HepG2 (cell line): Measurements from ENCODE around the gene ST14. TPM values are rescaled to one million over a fixed set of nuclear protein-coding genes. Genes with fewer than 3 reads are reported as not detected.

Experiments
- ATRX ChIP-seq: sonication (generic); formaldehyde crosslinking; IDR thresholded peaks from 2 replicates; pipeline ENCODE4 v1.4.0; 2020; ENCODE audit warnings: missing genetic modification reagents, borderline replicate concordance
- IRX3 ChIP-seq: sonication (generic); formaldehyde crosslinking; IDR thresholded peaks from 2 replicates; pipeline ENCODE4 v1.8.1; 2023; ENCODE audit warnings: mild to moderate bottlenecking, low read depth, missing genetic modification reagents, borderline replicate concordance
- MEF2D ChIP-seq: sonication (generic); formaldehyde crosslinking; IDR thresholded peaks from 2 replicates; pipeline ENCODE4 v1.5.1; 2020; ENCODE audit warnings: mild to moderate bottlenecking, missing genetic modification reagents
- MEIS1 ChIP-seq: sonication (generic); formaldehyde crosslinking; IDR thresholded peaks from 2 replicates; pipeline ENCODE4 v1.9.0; 2021; ENCODE audit warnings: mild to moderate bottlenecking, missing genetic modification reagents, moderate library complexity, borderline replicate concordance
- NKX3-1 ChIP-seq: sonication (generic); formaldehyde crosslinking; IDR thresholded peaks from 2 replicates; pipeline ENCODE4 v1.5.0; 2020; ENCODE audit warnings: missing genetic modification reagents
- PHB2 ChIP-seq: fragments of 450-650 bp; IDR thresholded peaks from 2 replicates; pipeline ENCODE4 v1.6.1; 2018; ENCODE audit not compliant: partially characterized antibody
- SALL1 ChIP-seq: sonication (generic); formaldehyde crosslinking; IDR thresholded peaks from 2 replicates; pipeline ENCODE4 v1.8.0; 2022; ENCODE audit warnings: mild to moderate bottlenecking, missing genetic modification reagents
- TBX3 ChIP-seq: fragments of 450-650 bp; IDR thresholded peaks from 2 replicates; pipeline ENCODE4 v1.6.1; 2017; ENCODE audit warnings: antibody characterized with exemption, mild to moderate bottlenecking, inconsistent platforms, borderline replicate concordance
- ZNF33B ChIP-seq: sonication (generic); formaldehyde crosslinking; IDR thresholded peaks from 2 replicates; pipeline ENCODE4 v1.5.1; 2020; ENCODE audit warnings: mild to moderate bottlenecking, missing genetic modification reagents
- polyA plus RNA-seq, 8 experiments: library from polyadenylated mRNA; depleted of rRNA in 3 of 8; stranded (reverse) in 7 of 8; unstranded in 1 of 8; fragments of >200 nt; fragmentation: Illumina TruSeq in 4 of 8; extraction: Trizol in 4 of 8; gene quantifications; 2 replicates each; pipeline versions ENCODE4 v1.2.1 to v1.2.3, GENCODE V29; 2011 to 2016; ENCODE audit warnings: low read depth in 4 of 8, missing spikeins in 1 of 8, mixed read lengths in 1 of 8; ENCODE audit not compliant: insufficient read depth in 1 of 8
- total RNA-seq, 5 experiments: library from RNA; depleted of rRNA; stranded (reverse); fragments of >200 nt; fragmentation: Illumina TruSeq; extraction: Trizol; gene quantifications; 2 replicates each; pipeline ENCODE4 v1.2.3, GENCODE V29; 2016; ENCODE audit warnings: low read depth in 1 of 5
- TF ChIP-seq, protein P1 (sequence below): sonication (generic); formaldehyde crosslinking; IDR thresholded peaks from 2 replicates; pipeline ENCODE4 v1.5.1; 2020; ENCODE audit warnings: mild to moderate bottlenecking, missing genetic modification reagents
- TF ChIP-seq, protein P2 (sequence below), 2 experiments: fragments of 450-650 bp in 1 of 2; sonication (generic) in 1 of 2; formaldehyde crosslinking; IDR thresholded peaks; 2 replicates each; pipeline versions ENCODE4 v1.5.0 to v1.8.0; 2020 to 2022; ENCODE audit warnings: mild to moderate bottlenecking in 1 of 2, missing genetic modification reagents in 1 of 2
- TF ChIP-seq, protein P3 (sequence below): sonication (generic); formaldehyde crosslinking; IDR thresholded peaks from 2 replicates; pipeline ENCODE4 v1.4.0; 2020; ENCODE audit warnings: missing genetic modification reagents
- TF ChIP-seq, protein P4 (sequence below): sonication (generic); formaldehyde crosslinking; IDR thresholded peaks from 2 replicates; pipeline ENCODE4 v1.9.0; 2021; ENCODE audit warnings: mild to moderate bottlenecking, missing genetic modification reagents
- TF ChIP-seq, protein P5 (sequence below): sonication (generic); formaldehyde crosslinking; IDR thresholded peaks from 2 replicates; pipeline ENCODE4 v1.8.1; 2023; ENCODE audit warnings: mild to moderate bottlenecking, inconsistent platforms, moderate library complexity, missing genetic modification reagents, borderline replicate concordance
- TF ChIP-seq, protein P6 (sequence below): sonication (generic); formaldehyde crosslinking; IDR thresholded peaks from 2 replicates; pipeline ENCODE4 v1.4.0; 2020; ENCODE audit warnings: missing genetic modification reagents, low read depth, mild to moderate bottlenecking, borderline replicate concordance

ST14 gene
- total and polyA plus RNA-seq, 2 of the 13 experiments (the other 11 are each of a cell fraction or from before 2014, with no cell fraction given), result 0.88 to 1.4 TPM

DNA sequence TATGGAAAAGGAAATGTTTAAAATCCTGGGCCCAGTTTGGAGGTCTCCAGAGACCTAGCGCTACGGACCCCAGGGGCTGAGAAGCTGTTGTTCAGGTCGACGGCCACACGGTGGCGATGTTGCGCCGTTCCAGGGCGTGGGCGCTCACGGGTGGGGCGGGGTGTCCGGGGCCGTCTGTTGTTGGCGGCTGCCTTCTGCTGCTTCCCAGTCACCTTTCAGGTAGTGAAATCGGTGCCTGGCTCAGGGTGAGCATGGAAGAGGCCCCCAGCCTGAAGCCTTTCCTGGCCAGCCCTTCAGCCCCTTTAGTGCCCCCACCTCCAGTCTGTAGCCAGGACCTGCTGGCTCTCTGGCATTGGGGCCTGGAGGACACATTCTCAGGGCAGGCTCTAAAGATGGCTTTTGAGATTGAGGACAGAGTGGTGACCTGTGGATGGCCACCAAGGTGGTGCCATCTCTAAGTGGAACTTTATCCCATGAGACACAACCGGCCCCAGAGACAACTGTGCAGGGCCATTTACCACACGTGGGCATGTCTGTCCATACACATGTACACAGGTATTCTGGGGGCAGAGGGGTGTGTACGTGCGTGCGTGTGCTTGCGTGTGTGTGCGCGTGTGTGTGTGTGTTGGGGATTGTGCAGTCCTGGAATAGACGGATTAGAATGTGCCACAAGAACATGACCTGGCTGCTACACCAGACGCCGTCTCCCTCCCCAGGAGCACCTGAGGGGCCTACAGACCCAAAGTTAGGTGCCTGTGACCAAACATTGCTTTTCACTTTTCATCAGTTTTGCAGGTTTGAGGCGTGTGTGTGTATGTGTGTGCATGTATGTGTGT lies 53.8 kb downstream of the ST14 start (continued):
- TF ChIP-seq, protein P1, sequence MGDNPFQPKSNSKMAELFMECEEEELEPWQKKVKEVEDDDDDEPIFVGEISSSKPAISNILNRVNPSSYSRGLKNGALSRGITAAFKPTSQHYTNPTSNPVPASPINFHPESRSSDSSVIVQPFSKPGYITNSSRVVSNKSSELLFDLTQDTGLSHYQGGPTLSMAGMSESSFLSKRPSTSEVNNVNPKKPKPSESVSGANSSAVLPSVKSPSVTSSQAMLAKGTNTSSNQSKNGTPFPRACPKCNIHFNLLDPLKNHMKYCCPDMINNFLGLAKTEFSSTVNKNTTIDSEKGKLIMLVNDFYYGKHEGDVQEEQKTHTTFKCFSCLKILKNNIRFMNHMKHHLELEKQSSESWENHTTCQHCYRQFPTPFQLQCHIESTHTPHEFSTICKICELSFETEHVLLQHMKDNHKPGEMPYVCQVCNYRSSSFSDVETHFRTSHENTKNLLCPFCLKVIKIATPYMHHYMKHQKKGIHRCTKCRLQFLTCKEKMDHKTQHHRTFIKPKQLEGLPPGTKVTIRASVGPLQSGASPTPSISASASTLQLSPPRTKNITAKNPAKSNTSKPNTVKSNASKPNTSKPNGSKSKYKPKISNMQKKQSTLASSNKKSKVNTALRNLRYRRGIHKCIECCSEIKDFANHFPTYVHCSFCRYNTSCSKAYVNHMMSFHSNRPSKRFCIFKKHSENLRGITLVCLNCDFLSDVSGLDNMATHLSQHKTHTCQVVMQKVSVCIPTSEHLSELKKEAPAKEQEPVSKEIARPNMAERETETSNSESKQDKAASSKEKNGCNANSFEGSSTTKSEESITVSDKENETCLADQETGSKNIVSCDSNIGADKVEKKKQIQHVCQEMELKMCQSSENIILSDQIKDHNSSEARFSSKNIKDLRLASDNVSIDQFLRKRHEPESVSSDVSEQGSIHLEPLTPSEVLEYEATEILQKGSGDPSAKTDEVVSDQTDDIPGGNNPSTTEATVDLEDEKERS (CRISPR knock-in tag), result no peak
- TF ChIP-seq, protein P2, sequence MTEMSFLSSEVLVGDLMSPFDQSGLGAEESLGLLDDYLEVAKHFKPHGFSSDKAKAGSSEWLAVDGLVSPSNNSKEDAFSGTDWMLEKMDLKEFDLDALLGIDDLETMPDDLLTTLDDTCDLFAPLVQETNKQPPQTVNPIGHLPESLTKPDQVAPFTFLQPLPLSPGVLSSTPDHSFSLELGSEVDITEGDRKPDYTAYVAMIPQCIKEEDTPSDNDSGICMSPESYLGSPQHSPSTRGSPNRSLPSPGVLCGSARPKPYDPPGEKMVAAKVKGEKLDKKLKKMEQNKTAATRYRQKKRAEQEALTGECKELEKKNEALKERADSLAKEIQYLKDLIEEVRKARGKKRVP (CRISPR knock-in tag; IDR thresholded peaks at IDR 0.05), result no peak
- TF ChIP-seq MEIS1 (CRISPR knock-in tag) (no peak), NKX3-1 (CRISPR knock-in tag) (no peak), MEF2D (no peak), TBX3 (no peak), IRX3 (CRISPR knock-in tag) (no peak), ZNF33B (CRISPR knock-in tag) (no peak), ATRX (CRISPR knock-in tag) (no peak), SALL1 (no peak; the same call in 1 of the 2 replicates), PHB2 (no peak)
- TF ChIP-seq, protein P3, sequence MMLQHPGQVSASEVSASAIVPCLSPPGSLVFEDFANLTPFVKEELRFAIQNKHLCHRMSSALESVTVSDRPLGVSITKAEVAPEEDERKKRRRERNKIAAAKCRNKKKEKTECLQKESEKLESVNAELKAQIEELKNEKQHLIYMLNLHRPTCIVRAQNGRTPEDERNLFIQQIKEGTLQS (CRISPR knock-in tag), result no peak
- TF ChIP-seq, protein P4, sequence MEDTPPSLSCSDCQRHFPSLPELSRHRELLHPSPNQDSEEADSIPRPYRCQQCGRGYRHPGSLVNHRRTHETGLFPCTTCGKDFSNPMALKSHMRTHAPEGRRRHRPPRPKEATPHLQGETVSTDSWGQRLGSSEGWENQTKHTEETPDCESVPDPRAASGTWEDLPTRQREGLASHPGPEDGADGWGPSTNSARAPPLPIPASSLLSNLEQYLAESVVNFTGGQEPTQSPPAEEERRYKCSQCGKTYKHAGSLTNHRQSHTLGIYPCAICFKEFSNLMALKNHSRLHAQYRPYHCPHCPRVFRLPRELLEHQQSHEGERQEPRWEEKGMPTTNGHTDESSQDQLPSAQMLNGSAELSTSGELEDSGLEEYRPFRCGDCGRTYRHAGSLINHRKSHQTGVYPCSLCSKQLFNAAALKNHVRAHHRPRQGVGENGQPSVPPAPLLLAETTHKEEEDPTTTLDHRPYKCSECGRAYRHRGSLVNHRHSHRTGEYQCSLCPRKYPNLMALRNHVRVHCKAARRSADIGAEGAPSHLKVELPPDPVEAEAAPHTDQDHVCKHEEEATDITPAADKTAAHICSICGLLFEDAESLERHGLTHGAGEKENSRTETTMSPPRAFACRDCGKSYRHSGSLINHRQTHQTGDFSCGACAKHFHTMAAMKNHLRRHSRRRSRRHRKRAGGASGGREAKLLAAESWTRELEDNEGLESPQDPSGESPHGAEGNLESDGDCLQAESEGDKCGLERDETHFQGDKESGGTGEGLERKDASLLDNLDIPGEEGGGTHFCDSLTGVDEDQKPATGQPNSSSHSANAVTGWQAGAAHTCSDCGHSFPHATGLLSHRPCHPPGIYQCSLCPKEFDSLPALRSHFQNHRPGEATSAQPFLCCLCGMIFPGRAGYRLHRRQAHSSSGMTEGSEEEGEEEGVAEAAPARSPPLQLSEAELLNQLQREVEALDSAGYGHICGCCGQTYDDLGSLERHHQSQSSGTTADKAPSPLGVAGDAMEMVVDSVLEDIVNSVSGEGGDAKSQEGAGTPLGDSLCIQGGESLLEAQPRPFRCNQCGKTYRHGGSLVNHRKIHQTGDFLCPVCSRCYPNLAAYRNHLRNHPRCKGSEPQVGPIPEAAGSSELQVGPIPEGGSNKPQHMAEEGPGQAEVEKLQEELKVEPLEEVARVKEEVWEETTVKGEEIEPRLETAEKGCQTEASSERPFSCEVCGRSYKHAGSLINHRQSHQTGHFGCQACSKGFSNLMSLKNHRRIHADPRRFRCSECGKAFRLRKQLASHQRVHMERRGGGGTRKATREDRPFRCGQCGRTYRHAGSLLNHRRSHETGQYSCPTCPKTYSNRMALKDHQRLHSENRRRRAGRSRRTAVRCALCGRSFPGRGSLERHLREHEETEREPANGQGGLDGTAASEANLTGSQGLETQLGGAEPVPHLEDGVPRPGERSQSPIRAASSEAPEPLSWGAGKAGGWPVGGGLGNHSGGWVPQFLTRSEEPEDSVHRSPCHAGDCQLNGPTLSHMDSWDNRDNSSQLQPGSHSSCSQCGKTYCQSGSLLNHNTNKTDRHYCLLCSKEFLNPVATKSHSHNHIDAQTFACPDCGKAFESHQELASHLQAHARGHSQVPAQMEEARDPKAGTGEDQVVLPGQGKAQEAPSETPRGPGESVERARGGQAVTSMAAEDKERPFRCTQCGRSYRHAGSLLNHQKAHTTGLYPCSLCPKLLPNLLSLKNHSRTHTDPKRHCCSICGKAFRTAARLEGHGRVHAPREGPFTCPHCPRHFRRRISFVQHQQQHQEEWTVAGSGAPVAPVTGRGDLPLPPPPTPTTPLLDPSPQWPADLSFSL (CRISPR knock-in tag), result no peak
- TF ChIP-seq, protein P5, sequence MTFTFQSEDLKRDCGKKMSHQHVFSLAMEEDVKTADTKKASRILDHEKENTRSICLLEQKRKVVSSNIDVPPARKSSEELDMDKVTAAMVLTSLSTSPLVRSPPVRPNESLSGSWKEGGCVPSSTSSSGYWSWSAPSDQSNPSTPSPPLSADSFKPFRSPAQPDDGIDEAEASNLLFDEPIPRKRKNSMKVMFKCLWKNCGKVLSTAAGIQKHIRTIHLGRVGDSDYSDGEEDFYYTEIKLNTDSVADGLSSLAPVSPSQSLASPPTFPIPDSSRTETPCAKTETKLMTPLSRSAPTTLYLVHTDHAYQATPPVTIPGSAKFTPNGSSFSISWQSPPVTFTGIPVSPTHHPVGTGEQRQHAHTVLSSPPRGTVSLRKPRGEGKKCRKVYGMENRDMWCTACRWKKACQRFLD, result no peak
- TF ChIP-seq, protein P6, sequence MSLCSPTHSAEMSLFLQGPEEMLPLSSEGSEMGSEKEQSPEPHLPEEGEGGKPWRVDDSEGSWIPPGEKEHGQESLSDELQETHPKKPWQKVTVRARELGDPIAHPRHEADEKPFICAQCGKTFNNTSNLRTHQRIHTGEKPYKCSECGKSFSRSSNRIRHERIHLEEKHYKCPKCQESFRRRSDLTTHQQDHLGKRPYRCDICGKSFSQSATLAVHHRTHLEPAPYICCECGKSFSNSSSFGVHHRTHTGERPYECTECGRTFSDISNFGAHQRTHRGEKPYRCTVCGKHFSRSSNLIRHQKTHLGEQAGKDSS (CRISPR knock-in tag), result no peak
